Bronchus fibroblast of lung (primary cell): ENCODE measurements around the gene WDR59. TPM values are rescaled to one million over a fixed set of nuclear protein-coding genes. Genes with fewer than 3 reads are reported as not detected.

Experiments used
- total RNA-seq: library from RNA; depleted of rRNA; stranded (reverse); fragments of >200 nt; gene quantifications from 2 replicates; pipeline ENCODE4 v1.2.3, GENCODE V29; 2015

The WDR59 gene
- 6.7 and 11.6 TPM in 2 replicates for total RNA-seq

DNA sequence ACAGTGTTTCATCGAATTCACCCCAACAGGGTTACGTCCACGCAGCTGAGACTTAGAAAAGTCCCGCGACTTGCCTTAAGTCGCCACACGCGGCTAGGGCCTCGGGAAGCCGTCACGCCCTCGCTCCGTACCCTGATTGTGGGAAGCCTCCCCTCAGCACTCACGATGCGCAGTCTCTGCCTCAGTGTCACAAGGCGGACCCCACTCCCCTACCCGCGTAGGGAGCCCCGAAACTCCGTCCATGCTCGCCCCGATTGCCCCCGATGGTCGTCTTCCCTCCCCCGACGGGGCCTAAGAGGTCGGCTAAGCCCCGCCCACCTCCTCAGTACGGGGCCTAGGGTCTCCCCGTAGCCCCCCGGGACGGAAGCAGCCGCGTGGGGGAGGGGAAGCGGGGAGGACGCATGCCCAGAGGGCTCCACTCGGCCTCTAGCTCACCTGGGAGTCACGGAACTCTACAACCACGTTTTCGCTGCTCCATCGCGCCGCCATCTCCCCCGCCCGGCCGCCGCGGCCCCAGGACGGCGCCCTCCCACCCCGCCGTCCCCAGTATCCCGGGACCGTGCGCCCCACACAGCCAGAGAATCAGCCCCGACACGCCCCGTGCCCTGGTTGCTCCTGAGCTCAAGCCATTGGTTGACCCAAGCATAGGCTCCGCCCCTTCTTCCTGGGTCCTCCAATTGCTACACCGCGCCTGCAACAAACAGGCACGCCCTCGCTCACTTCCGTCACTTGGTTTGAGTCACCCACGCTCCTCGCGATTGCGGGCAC, at the start of gene WDR59:
WDR59 (minus strand) TSS at position 595 of the 768 bp plus-strand sequence; CDS start at position 489, 106 bp downstream.

GRCh38 chr16:74998481-74999218, 13.7 kb upstream of the WDR59 start, which contains the start of gene ZNRF1:
Gene ZNRF1 (plus strand): TSS chr16:74999024. CDS start chr16:74999672, 648 bp downstream.

Other genes starting within 250 kb of the WDR59 start
- gene FA2H, start 210.3 kb downstream of the WDR59 start, total RNA-seq: not detected in 2 replicates
- gene ZNRF1, start 13.9 kb upstream of the WDR59 start, total RNA-seq: 23.6 and 26.6 TPM in 2 replicates
- gene LDHD, start 131.7 kb upstream of the WDR59 start, total RNA-seq: 0.34 and 0.45 TPM in 2 replicates
- gene ZFP1, start 163.4 kb upstream of the WDR59 start, total RNA-seq: 6.7 and 8.2 TPM in 2 replicates
- gene CTRB2, start 222.0 kb upstream of the WDR59 start, total RNA-seq: not detected in 2 replicates
- gene CTRB1, start 233.9 kb upstream of the WDR59 start, total RNA-seq: not detected in 2 replicates